ENCODE data around the gene KCNA2. TPM values are rescaled to one million over a fixed set of nuclear protein-coding genes. Genes with fewer than 3 reads are reported as not detected.

KCNA2 gene
- polyA plus RNA-seq, 1 of the 3 experiments (the other 2 are of a cell fraction): not detected

- Histone ChIP-seq H3K9ac (no peak overlapping the region), H3K9me2 (no peaks in the 10 kb centered on the region), H3K4me1 (ENCODE audit: control insufficient read depth in 1 of 2, insufficient read depth in 2 of 2, low read depth in 1 of 2, low read length in 1 of 2) (peaks cover 0 to under 1% of the 10 kb centered on the region in 2 experiments; a peak in 1 of 4 replicates), H2AFZ (ENCODE audit: low read depth) (no peak overlapping the region), H3K27ac (ENCODE audit: low read depth in 2 of 2, low read length in 1 of 2) (no peak overlapping the region), H3K9me3 (no peaks in the 10 kb centered on the region), H3K4me2 (no peak overlapping the region), H3K27me3 (ENCODE audit: insufficient read depth) (peaks cover 14% of the 10 kb centered on the region), H3K36me3 (replicated peaks in 1 of 2; ENCODE audit: control insufficient read depth in 1 of 2, insufficient read depth in 2 of 2, low read length in 1 of 2) (no peaks in the 10 kb centered on the region), H3K4me3 (ENCODE audit: low read depth in 2 of 2, low read length in 1 of 2) (no peak overlapping the region), H3F3A (replicated peaks; ENCODE audit: insufficient read depth) (no peaks in the 10 kb centered on the region), H3K79me2 (ENCODE audit: insufficient read depth) (no peaks in the 10 kb centered on the region), H4K20me1 (ENCODE audit: insufficient read depth) (no peaks in the 10 kb centered on the region)
- WGBS (ENCODE audit: low lambda C conversion rate): 60% methylated on average over 3 of the region's 3 CpGs
- CTCF ChIA-PET: interaction anchor here (0.8 to 11.6 kb wide), 4 partner anchors 17 to 182 kb away, joined by 3 to 97 read pairs (median 5); no protein-coding TSS in a partner anchor
- TF ChIP-seq MAX (IDR thresholded peaks at IDR 0.05; ENCODE audit: low read depth): no peak
- no peak for TF ChIP-seq FOXJ3 (CRISPR knock-in tag; IDR thresholded peaks at IDR 0.05)
- TF ChIP-seq RAD21 (IDR thresholded peaks at IDR 0.05; ENCODE audit: low read length): no peak
- no peak for TF ChIP-seq GATA2 (CRISPR knock-in tag; IDR thresholded peaks at IDR 0.05)
- no peak for TF ChIP-seq CHD2 (IDR thresholded peaks at IDR 0.05; ENCODE audit: low read length, partially characterized antibody)
- TF ChIP-seq ZBTB33 (IDR thresholded peaks at IDR 0.05; ENCODE audit: borderline replicate concordance, low read depth): no peak
- TF ChIP-seq RFX5 (IDR thresholded peaks at IDR 0.05; ENCODE audit: low read length): no peak
- TF ChIP-seq TEAD4 (IDR thresholded peaks at IDR 0.05; ENCODE audit: borderline replicate concordance, insufficient read depth): no peak
- TF ChIP-seq ELF1 (IDR thresholded peaks at IDR 0.05): no peak
- no peak for TF ChIP-seq TCF12 (IDR thresholded peaks at IDR 0.05)
- no peak for TF ChIP-seq REST (IDR thresholded peaks at IDR 0.05; ENCODE audit: low read depth, low read length)
- TF ChIP-seq SMC3 (IDR thresholded peaks at IDR 0.05; ENCODE audit: low read depth, low read length): no peak
- no peak for TF ChIP-seq RCOR1 (IDR thresholded peaks at IDR 0.05; ENCODE audit: low read length)
- DNase-seq: no peak
- POLR2A ChIA-PET: no interaction called here
Observed at GRCh38 chr1:110600716-110601115, 5.4 kb downstream of the KCNA2 start.

All from SK-N-SH (cell line).